ENCODE data around the gene GLI2.
A peak's percentile ranks its signal among the peaks of the same experiment; 100 is the strongest.

The GLI2 gene

GRCh38 chr2:120735746-120736170, at the start of gene GLI2:
GLI2 (plus strand) TSS chr2:120735868; CDS start chr2:120797321, 61,453 bp downstream.
- DNase-seq: peak in 1 of 2 experiments; percentile 53

- DNase-seq: no peak
Measured at GRCh38 chr2:120685974-120686297, 49.7 kb upstream of the GLI2 start.

- no peak for DNase-seq
Measured at GRCh38 chr2:120686511-120687168, 49.0 kb upstream of the GLI2 start.

- DNase-seq: no peak
Measured at GRCh38 chr2:120687210-120687609, 48.5 kb upstream of the GLI2 start.

GRCh38 chr2:120690521-120690920, 45.1 kb upstream of the GLI2 start:
- no peak for DNase-seq

- DNase-seq: no peak
Measured at GRCh38 chr2:120691410-120691809, 44.3 kb upstream of the GLI2 start.

- DNase-seq: no peak
Measured at GRCh38 chr2:120692691-120693090, 43.0 kb upstream of the GLI2 start.

GRCh38 chr2:120693121-120693520, 42.5 kb upstream of the GLI2 start:
- DNase-seq: no peak

GRCh38 chr2:120694034-120694433, 41.6 kb upstream of the GLI2 start:
- DNase-seq: no peak

GRCh38 chr2:120697471-120697870, 38.2 kb upstream of the GLI2 start:
- DNase-seq: no peak

- DNase-seq: no peak
Measured at GRCh38 chr2:120699292-120699691, 36.4 kb upstream of the GLI2 start.

GRCh38 chr2:120700659-120701058, 35.0 kb upstream of the GLI2 start:
- DNase-seq: no peak

GRCh38 chr2:120701096-120701495, 34.6 kb upstream of the GLI2 start:
- no peak for DNase-seq

- no peak for DNase-seq
Measured at GRCh38 chr2:120701499-120701898, 34.2 kb upstream of the GLI2 start.

- no peak for DNase-seq
Measured at GRCh38 chr2:120702061-120702460, 33.6 kb upstream of the GLI2 start.

GRCh38 chr2:120702801-120703200, 32.9 kb upstream of the GLI2 start:
- no peak for DNase-seq

GRCh38 chr2:120703330-120703994, 32.2 kb upstream of the GLI2 start:
- DNase-seq: no peak

- no peak for DNase-seq
Measured at GRCh38 chr2:120704696-120705095, 31.0 kb upstream of the GLI2 start.

- DNase-seq: no peak
Measured at GRCh38 chr2:120707816-120708215, 27.9 kb upstream of the GLI2 start.

- DNase-seq: no peak
Measured at GRCh38 chr2:120708944-120709607, 26.6 kb upstream of the GLI2 start.

GRCh38 chr2:120709608-120710041, 26.0 kb upstream of the GLI2 start:
- no peak for DNase-seq

GRCh38 chr2:120710256-120710655, 25.4 kb upstream of the GLI2 start:
- no peak for DNase-seq

GRCh38 chr2:120711694-120712093, 24.0 kb upstream of the GLI2 start:
- no peak for DNase-seq

GRCh38 chr2:120712180-120712681, 23.4 kb upstream of the GLI2 start:
- no peak for DNase-seq
